Measurements from ENCODE around the gene TUBA4A.

Gene TUBA4A

DNA sequence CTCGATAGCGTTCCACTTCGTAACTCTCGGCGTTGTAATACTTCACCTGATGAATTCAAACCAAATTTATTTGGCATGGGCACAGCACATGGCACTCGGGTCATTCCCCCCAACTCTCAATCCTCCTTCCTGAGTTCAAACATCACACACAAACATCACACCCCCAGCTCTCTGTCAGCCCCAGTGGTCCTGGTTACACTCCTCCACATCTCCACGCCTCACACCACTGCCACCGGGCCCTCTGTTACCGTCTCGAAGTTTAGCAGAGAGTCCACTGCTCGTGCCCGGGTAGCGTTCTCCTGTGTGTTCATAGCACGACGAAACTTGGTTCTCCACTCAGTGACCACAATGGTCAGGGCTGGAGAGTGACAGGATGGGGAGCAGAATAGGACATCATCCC lies 39.6 kb downstream of the TUBA4A start:
- no peak for DNase-seq (ENCODE audit: low spot score)
- TF ChIP-seq, protein P1, sequence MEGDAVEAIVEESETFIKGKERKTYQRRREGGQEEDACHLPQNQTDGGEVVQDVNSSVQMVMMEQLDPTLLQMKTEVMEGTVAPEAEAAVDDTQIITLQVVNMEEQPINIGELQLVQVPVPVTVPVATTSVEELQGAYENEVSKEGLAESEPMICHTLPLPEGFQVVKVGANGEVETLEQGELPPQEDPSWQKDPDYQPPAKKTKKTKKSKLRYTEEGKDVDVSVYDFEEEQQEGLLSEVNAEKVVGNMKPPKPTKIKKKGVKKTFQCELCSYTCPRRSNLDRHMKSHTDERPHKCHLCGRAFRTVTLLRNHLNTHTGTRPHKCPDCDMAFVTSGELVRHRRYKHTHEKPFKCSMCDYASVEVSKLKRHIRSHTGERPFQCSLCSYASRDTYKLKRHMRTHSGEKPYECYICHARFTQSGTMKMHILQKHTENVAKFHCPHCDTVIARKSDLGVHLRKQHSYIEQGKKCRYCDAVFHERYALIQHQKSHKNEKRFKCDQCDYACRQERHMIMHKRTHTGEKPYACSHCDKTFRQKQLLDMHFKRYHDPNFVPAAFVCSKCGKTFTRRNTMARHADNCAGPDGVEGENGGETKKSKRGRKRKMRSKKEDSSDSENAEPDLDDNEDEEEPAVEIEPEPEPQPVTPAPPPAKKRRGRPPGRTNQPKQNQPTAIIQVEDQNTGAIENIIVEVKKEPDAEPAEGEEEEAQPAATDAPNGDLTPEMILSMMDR (IDR thresholded peaks at IDR 0.05; ENCODE audit: extremely low read depth, missing control alignments): no peak

DNA sequence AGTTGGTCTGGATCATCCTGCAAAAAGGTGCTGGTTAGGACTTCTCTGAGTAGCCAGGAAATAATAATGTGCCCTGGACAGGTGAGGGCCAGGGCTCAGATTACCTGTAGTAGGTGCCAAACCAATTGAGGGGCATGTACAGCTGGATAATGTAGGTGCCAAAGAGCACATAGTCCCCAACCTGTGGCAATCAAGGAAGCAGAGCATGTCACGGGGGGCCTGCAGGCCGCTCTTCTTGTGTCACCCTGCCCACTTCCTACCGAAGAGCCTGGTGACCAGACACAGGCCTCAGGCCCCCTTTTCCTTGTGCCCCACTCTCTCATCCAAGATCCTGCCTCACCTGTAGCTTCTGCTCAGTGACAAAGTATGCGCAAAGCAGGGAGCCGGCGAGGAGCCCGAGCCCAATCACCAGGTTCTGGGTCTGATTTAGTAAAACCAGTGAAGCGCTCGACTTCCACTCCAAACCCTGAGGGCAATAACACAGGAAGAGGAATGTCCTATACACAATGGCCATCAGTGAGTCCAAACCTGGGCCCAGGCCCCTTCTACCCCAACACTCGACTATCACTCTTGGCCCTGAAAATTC lies 40.1 kb downstream of the TUBA4A start:
- no peak for DNase-seq (ENCODE audit: low spot score)
- TF ChIP-seq, protein P1 (IDR thresholded peaks at IDR 0.05; ENCODE audit: extremely low read depth, missing control alignments): no peak

DNA sequence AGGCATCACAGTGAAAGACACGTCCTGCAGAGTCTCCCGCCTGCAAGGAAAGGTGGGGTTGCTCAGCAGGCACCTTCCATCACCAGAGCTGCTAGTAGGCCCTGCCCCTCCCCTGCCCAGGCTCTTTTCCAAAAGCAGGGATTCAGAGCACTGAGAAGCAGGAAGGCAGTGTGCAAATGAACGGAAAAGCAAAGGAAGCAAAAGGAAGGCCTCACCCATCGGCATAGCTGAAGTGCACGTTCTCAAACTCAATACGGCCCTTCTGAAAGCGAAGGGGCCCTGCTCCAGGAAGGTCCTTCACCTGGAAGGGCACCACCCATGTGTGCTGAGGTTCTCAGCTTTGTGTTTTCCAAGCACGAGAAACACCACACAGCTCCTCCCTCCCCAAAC lies 40.7 kb downstream of the TUBA4A start:
- no peak for DNase-seq (ENCODE audit: low spot score)
- TF ChIP-seq, protein P1 (IDR thresholded peaks at IDR 0.05; ENCODE audit: extremely low read depth, missing control alignments): no peak

DNA sequence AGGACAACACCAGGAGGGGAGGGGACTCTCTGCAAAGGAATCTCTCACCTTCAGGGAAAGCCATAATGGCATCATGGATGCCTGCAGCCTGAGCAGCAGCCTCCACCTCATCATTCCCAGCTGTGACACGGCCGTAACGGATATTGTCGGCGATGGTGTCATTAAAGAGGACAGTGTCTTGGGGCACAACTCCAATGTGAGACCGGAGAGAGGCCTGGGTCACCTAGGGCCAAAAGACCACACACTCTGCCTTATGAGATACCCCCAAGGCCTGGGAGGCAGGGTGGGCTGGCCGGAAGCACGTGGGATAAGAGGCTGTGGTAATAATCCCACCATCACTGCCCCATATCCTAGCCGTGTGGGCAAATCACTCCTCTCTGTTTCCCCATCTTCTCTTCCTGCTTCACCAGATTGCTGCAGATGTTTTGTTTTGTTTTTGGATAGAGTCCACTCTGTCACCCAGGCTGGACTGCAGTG lies 42.8 kb downstream of the TUBA4A start:
- TF ChIP-seq, protein P1 (IDR thresholded peaks at IDR 0.05; ENCODE audit: extremely low read depth, missing control alignments): no peak
- DNase-seq (ENCODE audit: low spot score): no peak

DNA sequence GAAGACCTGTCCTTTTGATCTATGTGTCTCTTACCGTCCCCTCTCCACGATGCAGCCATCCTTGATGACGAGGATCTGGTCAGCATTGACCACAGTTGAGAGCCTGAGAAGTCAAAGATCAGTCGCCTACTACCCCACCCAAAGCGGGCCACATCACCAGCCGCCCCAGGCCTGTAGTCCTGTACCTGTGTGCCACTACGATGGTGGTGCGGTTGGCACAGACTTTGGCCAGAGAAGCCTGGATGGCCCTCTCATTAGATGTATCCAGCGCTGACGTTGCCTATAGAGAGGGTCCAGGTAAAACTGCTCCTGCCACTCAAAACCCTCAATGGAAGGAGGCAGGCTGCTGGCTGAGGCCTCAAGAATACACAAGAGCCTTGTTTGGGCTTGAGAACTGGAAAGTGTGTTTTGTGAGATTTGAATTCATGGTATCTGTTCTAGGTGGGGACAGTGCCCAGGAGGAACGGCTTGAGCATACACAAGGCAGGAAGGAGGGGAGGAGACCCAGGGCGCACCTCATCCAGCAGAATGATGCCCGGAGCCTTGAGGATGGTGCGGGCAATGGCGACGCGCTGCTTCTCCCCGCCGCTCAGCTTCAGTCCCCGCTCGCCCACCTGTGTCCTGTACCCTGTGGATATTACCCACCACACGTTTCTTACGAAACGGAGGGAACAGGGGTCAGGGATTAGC lies 43.4 kb downstream of the TUBA4A start:
- TF ChIP-seq, protein P1 (IDR thresholded peaks at IDR 0.05; ENCODE audit: extremely low read depth, missing control alignments): no peak
- no peak for DNase-seq (ENCODE audit: low spot score)

DNA sequence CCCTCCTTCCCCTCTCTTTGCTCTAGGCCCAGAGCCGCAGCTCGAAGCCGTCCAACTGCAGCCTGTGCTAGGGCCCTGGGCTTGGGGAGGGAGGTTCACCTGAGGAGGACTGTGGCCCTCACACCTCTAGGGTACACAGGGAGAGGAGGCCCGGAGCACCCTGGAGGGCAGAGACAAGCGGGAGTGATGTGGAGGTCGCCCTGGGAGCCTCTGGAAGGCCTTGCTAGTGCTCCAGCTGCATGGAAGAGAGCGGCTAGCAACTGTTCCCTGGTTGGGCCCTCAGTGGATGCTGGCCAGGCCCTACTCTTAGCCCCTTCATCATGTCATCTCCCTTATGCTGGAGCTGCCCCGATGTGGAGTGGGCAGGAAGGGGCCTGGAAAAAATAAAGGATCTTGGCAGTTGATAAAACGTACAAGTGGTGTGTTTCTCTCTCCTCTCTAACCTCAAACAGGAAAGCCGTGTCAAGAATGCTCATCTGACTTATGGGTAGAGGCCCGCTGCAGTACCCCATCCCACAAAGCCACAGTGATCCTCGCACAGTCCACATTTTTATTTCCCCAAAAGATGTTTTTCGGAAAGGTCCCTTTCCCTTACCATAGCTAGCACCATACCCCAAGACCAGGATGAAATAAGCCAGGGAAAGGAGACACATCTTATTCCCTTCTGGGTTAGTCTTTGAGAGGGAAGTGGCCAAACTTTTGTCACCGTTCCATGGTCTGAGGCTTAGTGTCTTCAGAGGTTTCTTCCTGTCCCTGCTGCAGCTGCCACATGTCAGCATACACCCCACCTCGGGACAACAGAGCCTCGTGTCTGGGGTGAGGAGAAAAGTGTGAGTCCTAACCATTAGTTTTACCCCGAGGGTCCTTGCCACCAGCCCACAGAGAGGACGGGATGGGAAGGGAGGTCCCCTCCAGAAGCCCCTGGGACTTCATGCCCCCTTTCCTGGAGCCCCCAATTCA lies 44.2 kb downstream of the TUBA4A start:
- TF ChIP-seq, protein P1 (IDR thresholded peaks at IDR 0.05; ENCODE audit: extremely low read depth, missing control alignments): no peak
- DNase-seq (ENCODE audit: low spot score): no peak
